Tibial nerve (tissue), 4 donors: ENCODE results near the gene CDC14B.
"Not testable (repeated sequence)": the region's sequence is repeated elsewhere in the genome, so short reads cannot be mapped to it uniquely, and the experiment has no call there.

ENCODE experiments used
- EP300 ChIP-seq, 2 donors: sonication (generic); formaldehyde crosslinking; IDR thresholded peaks; one replicate each; pipeline ENCODE4 v1.6.1; 2017; ENCODE audit warnings: antibody characterized with exemption in 2 of 2, mild to moderate bottlenecking in 1 of 2
- POLR2A ChIP-seq, 2 donors: fragments of 450-650 bp; IDR thresholded peaks; one replicate each; pipeline ENCODE4 v1.6.1; 2017; ENCODE audit warnings: antibody characterized with exemption in 2 of 2, mild to moderate bottlenecking in 2 of 2, moderate library complexity in 2 of 2
- TF ChIP-seq, protein P1 (sequence below), 5 experiments: fragments of 200-600 bp in 3 of 5; fragments of 450-650 bp in 2 of 5; sonication (generic) in 3 of 5; IDR thresholded peaks; one replicate each; pipeline ENCODE4 v1.5.1; 2016 to 2019; ENCODE audit warnings: antibody characterized with exemption in 5 of 5, mild to moderate bottlenecking in 3 of 5, moderate library complexity in 2 of 5

GRCh38 chr9:96614664-96615063, 5.0 kb downstream of the CDC14B start:
- TF ChIP-seq, protein P1, sequence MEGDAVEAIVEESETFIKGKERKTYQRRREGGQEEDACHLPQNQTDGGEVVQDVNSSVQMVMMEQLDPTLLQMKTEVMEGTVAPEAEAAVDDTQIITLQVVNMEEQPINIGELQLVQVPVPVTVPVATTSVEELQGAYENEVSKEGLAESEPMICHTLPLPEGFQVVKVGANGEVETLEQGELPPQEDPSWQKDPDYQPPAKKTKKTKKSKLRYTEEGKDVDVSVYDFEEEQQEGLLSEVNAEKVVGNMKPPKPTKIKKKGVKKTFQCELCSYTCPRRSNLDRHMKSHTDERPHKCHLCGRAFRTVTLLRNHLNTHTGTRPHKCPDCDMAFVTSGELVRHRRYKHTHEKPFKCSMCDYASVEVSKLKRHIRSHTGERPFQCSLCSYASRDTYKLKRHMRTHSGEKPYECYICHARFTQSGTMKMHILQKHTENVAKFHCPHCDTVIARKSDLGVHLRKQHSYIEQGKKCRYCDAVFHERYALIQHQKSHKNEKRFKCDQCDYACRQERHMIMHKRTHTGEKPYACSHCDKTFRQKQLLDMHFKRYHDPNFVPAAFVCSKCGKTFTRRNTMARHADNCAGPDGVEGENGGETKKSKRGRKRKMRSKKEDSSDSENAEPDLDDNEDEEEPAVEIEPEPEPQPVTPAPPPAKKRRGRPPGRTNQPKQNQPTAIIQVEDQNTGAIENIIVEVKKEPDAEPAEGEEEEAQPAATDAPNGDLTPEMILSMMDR (IDR thresholded peaks at IDR 0.05): not testable (repeated sequence)
- not testable (repeated sequence) for TF ChIP-seq POLR2A, EP300 (IDR thresholded peaks at IDR 0.05)
